K562 (cell line): ENCODE data around the gene RGS3. TPM values are rescaled to one million over a fixed set of nuclear protein-coding genes. Genes with fewer than 3 reads are reported as not detected.

ENCODE experiments used
- ATAC-seq: fragments of 200-7000 bp; cut with Tn5 transposase; 3 replicates; pipeline ENCODE4 v1.9.1; 2020; ENCODE audit warnings: moderate library complexity
- BruUV-seq: library from RNA; stranded (reverse); fragments of 400-500 nt; replicated peaks from 2 replicates; lab custom pipeline; 2021; lab: Mats Ljungman, UMichigan
- CTCF ChIA-PET: fragments of 300-600 bp; formaldehyde crosslinking; extraction: SDS; loops from one replicate; lab custom pipeline; 2021; ENCODE audit warnings: low intra/inter-chr PET ratio; lab: Yijun Ruan, JAX
- POLR2A ChIA-PET: fragments of 300-600, 350-650 bp; sonication (Branson Sonifier 250); formaldehyde crosslinking; extraction: SDS; loops from one replicate; lab custom pipeline; 2021; ENCODE audit warnings: antibody characterized with exemption, inconsistent platforms; lab: Yijun Ruan, JAX
- DNase-seq, 4 experiments: peaks; one replicate each; pipeline versions ENCODE4 v3.0.0 to v3.0.0-alpha.2; 2011 to 2018; ENCODE audit warnings: low spot score in 3 of 4, mixed read lengths in 3 of 4; ENCODE audit errors: extremely low read depth in 1 of 4
- FAIRE-seq: peaks from 2 replicates; lab custom pipeline; 2011; peaks lifted over from hg19 to GRCh38; lab: Jason Lieb, UNC
- H2AFZ ChIP-seq: 2 replicates; pipeline ENCODE4 v1.6.0; 2011; ENCODE audit warnings: low read depth, low read length, control low read depth, inconsistent platforms
- H3K27ac ChIP-seq: fragments of 200-600 bp; 3 replicates; pipeline ENCODE4 v1.8.0; 2011; ENCODE audit warnings: low read depth, mild to moderate bottlenecking, control low read depth, inconsistent platforms, low read length, moderate library complexity, mixed read lengths; ENCODE audit errors: extremely low read depth
- H3K27me3 ChIP-seq, 2 experiments: fragments of 300-600 bp in 1 of 2; 2 replicates in 1 of 2; 3 replicates in 1 of 2; pipeline versions ENCODE4 v1.6.0 to v1.8.0; 2011; ENCODE audit warnings: inconsistent platforms in 2 of 2, low read length in 2 of 2, mild to moderate bottlenecking in 1 of 2, mixed read lengths in 1 of 2, moderate library complexity in 1 of 2; ENCODE audit not compliant: control insufficient read depth in 2 of 2, insufficient read depth in 2 of 2
- H3K36me3 ChIP-seq: fragments of 300-600 bp; 3 replicates; pipeline ENCODE4 v1.8.0; 2011; ENCODE audit warnings: mild to moderate bottlenecking, low read length, inconsistent platforms; ENCODE audit not compliant: control insufficient read depth, insufficient read depth
- H3K4me1 ChIP-seq, 2 experiments: fragments of 200-600 bp in 1 of 2; replicated peaks in 1 of 2; 2 replicates in 1 of 2; 3 replicates in 1 of 2; pipeline versions ENCODE4 v1.5.1 to v1.8.0; 2011; ENCODE audit warnings: inconsistent platforms in 2 of 2, low read length in 2 of 2, mild to moderate bottlenecking in 1 of 2, mixed read lengths in 1 of 2, moderate library complexity in 1 of 2; ENCODE audit not compliant: control insufficient read depth in 2 of 2, insufficient read depth in 2 of 2
- H3K4me2 ChIP-seq: 2 replicates; pipeline ENCODE4 v1.6.1; 2011; ENCODE audit warnings: low read length, control low read depth, inconsistent platforms, mixed read lengths; ENCODE audit not compliant: insufficient read depth
- H3K4me3 ChIP-seq: fragments of 200-600 bp; sonication (generic), shearing (Covaris generic); 2 replicates; pipeline ENCODE4 v1.5.1; 2016; ENCODE audit warnings: control low read depth, inconsistent platforms
- H3K79me2 ChIP-seq: fragments of 200-600 bp; 3 replicates; pipeline ENCODE4 v1.8.0; 2011; ENCODE audit warnings: low read length, inconsistent platforms; ENCODE audit not compliant: control insufficient read depth, insufficient read depth
- H3K9ac ChIP-seq, 2 experiments: 2 replicates each; pipeline versions ENCODE4 v1.6.0 to v1.6.1; 2011; ENCODE audit warnings: low read depth in 2 of 2, low read length in 2 of 2, control low read depth in 1 of 2, inconsistent platforms in 1 of 2, mild to moderate bottlenecking in 1 of 2, mixed read lengths in 1 of 2; ENCODE audit not compliant: insufficient read depth in 1 of 2
- H3K9me1 ChIP-seq: one replicate; pipeline ENCODE4 v1.6.0; 2011; ENCODE audit warnings: inconsistent platforms, mild to moderate bottlenecking, low read length, moderate library complexity; ENCODE audit not compliant: control insufficient read depth, insufficient read depth
- H3K9me3 ChIP-seq: replicated peaks from 2 replicates; pipeline ENCODE4 v1.5.1; 2011; ENCODE audit warnings: low read depth, low read length, inconsistent platforms; ENCODE audit not compliant: control insufficient read depth, insufficient read depth
- H4K20me1 ChIP-seq: replicated peaks from 2 replicates; pipeline ENCODE4 v1.6.1; 2011; ENCODE audit warnings: low read length, inconsistent platforms, mixed read lengths; ENCODE audit not compliant: control insufficient read depth, insufficient read depth
- ARID2 ChIP-seq: fragments of 450-650 bp; IDR thresholded peaks from 2 replicates; pipeline ENCODE4 v1.6.1; 2017; ENCODE audit warnings: antibody characterized with exemption, mild to moderate bottlenecking
- CAMTA2 ChIP-seq: fragments of 250-450 bp; sonication (Bioruptor Pico); conservative IDR thresholded peaks from 2 replicates; pipeline ENCODE4 v1.5.1; 2022
- CBFA2T3 ChIP-seq: fragments of 450-650 bp; IDR thresholded peaks from 2 replicates; pipeline ENCODE4 v1.6.1; 2017
- FOXA1 ChIP-seq: fragments of 450-650 bp; IDR thresholded peaks from 2 replicates; pipeline ENCODE4 v1.6.1; 2016; ENCODE audit warnings: mild to moderate bottlenecking, borderline replicate concordance
- NELFE ChIP-seq: IDR thresholded peaks from 2 replicates; pipeline ENCODE4 v1.6.1; 2011; ENCODE audit warnings: mild to moderate bottlenecking; ENCODE audit not compliant: insufficient read depth, insufficient read length
- NKRF ChIP-seq: fragments of 450-650 bp; IDR thresholded peaks from 2 replicates; pipeline ENCODE4 v1.6.1; 2016; ENCODE audit warnings: borderline replicate concordance
- NRF1 ChIP-seq, 2 experiments: fragments of 450-650 bp; IDR thresholded peaks in 1 of 2; conservative IDR thresholded peaks in 1 of 2; 2 replicates each; pipeline ENCODE4 v1.6.1; 2014; ENCODE audit warnings: mild to moderate bottlenecking in 2 of 2
- TGIF2 ChIP-seq: sonication (generic); formaldehyde crosslinking; IDR thresholded peaks from 2 replicates; pipeline ENCODE4 v1.8.1; 2022; ENCODE audit warnings: mild to moderate bottlenecking, missing genetic modification reagents, moderate library complexity
- WHSC1 ChIP-seq: IDR thresholded peaks from one replicate; pipeline ENCODE4 v1.6.1; 2012; ENCODE audit warnings: low read length, control low read depth, inconsistent platforms
- YBX1 ChIP-seq: fragments of 450-650 bp; IDR thresholded peaks from 2 replicates; pipeline ENCODE4 v1.7.1; 2016; ENCODE audit warnings: mild to moderate bottlenecking
- ZNF224 ChIP-seq: sonication (generic); formaldehyde crosslinking; IDR thresholded peaks from 2 replicates; pipeline ENCODE4 v1.8.0; 2022; ENCODE audit warnings: mild to moderate bottlenecking, missing genetic modification reagents
- ZNF780A ChIP-seq: fragments of 250-450 bp; sonication (Bioruptor Pico); IDR thresholded peaks from 2 replicates; pipeline ENCODE4 v1.5.0; 2021; ENCODE audit warnings: mild to moderate bottlenecking
- WGBS: fragments of 100-300 bp; shearing (Covaris generic); methylation state at CpG from one replicate; pipeline ENCODE4 v1.1.6; 2016; ENCODE audit warnings: low coverage, mixed read lengths; ENCODE audit not compliant: insufficient coverage; ENCODE audit errors: missing lambda C conversion rate; 5-methylcytosine and 5-hydroxymethylcytosine counted together
- in situ Hi-C: fragments of 300-500 bp; cut with MboI; formaldehyde crosslinking; loops from 4 replicates; pipeline ENCODE4 v1.15.0; 2018; ENCODE audit warnings: inconsistent platforms, mixed read lengths
- intact Hi-C: fragments of 100-400 bp; cut with micrococcal nuclease; formaldehyde crosslinking; loops from 2 replicates; pipeline ENCODE4 v1.14.2; 2022
- polyA plus RNA-seq, 8 experiments: library from polyadenylated mRNA; depleted of rRNA in 4 of 8; stranded (reverse) in 5 of 8; unstranded in 3 of 8; fragments of >200 nt; fragmentation: Nextera tagmentation in 2 of 8; fragmentation: Illumina TruSeq in 1 of 8; extraction: Ambion mirVana in 2 of 8; extraction: Trizol in 1 of 8; gene quantifications; 2 replicates each; pipeline versions ENCODE4 v1.2.1 to v1.2.3, GENCODE V29; 2011 to 2014; ENCODE audit warnings: inconsistent platforms in 1 of 8, missing spikeins in 1 of 8
- total RNA-seq, 7 experiments: library from RNA; depleted of rRNA in 6 of 7; stranded (reverse); fragments of >200 nt in 6 of 7; fragmentation: Illumina TruSeq in 2 of 7; extraction: Trizol in 2 of 7; gene quantifications; 2 replicates each; pipeline versions ENCODE4 v1.2.1 to v1.2.3, GENCODE V29; 2011 to 2021; ENCODE audit warnings: low replicate concordance in 1 of 7
- TF ChIP-seq, protein P1 (sequence below): fragments of 150-350 bp; IDR thresholded peaks from 2 replicates; pipeline ENCODE4 v1.6.1; 2014; ENCODE audit warnings: low read depth, mild to moderate bottlenecking, low read length, borderline replicate concordance

The RGS3 gene
- total and polyA plus RNA-seq, 9 of the 15 experiments (the other 6 are each of a cell fraction or from before 2014, with no cell fraction given), result 0.08 to 2.9 (median 0.95) TPM

DNA sequence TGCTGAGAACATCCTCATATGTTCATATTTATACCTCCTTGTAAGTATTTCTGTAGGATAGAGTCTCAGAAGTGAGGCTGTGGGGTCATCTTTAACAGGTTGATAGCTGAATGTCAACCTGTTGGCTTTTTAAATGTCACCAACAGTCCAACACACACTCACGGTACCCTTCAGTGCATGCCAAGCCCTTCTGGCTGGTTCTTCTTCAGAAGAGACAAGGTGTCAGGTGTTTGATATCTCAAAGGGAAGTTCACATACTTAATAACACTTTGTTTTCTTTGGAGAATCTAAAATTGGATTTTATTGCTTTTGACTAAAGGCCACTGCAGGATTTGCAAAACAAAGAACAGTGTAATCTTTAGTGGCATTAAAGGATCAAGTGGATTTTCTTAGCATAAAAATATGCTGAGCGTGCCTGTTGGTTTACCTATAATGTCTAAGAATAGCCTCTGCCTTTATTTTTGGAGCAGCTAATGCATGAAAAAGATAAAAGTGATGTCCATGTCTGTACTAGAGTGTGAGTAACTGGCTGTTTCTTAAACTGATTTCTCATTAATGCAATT lies 58.2 kb downstream of the RGS3 start (continued):
- TF ChIP-seq ZNF224 (CRISPR knock-in tag) (no peak), NKRF (no peak), WHSC1 (no peak), ZNF780A (CRISPR knock-in tag) (no peak)

DNA sequence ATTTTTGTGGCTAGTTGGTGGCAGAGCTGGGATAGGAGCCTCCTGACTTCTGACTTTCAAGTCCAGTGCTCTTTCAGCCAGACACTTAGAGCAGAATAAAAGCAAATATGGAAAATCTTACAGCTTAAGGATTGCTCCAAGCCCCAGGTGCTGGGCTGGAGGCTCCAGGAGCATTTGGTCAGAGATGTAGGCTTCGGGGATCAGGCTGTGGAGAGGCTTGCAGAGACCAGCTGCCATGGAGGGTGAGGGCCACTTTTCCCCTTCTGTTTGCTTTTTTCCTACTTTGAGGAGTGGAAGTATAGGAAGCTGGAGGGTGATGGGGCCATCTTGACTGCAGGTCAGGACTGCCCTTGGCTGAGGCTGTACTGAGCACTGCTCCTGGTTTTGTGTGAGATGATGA lies 58.9 kb downstream of the RGS3 start:
- no peaks in the 10 kb centered on the region for H3K79me2 ChIP-seq
- no peak for FAIRE-seq
- no peak for TF ChIP-seq FOXA1
- TF ChIP-seq NELFE, result no peak
- no peak for TF ChIP-seq CBFA2T3
- no peak for TF ChIP-seq CAMTA2
- TF ChIP-seq TGIF2 (CRISPR knock-in tag), result no peak
- TF ChIP-seq YBX1, result no peak
- TF ChIP-seq NRF1 (conservative IDR thresholded peaks at IDR 0.05 in 1 of 2, IDR thresholded peaks at IDR 0.05 in 1 of 2), result no peak
- TF ChIP-seq, protein P1, sequence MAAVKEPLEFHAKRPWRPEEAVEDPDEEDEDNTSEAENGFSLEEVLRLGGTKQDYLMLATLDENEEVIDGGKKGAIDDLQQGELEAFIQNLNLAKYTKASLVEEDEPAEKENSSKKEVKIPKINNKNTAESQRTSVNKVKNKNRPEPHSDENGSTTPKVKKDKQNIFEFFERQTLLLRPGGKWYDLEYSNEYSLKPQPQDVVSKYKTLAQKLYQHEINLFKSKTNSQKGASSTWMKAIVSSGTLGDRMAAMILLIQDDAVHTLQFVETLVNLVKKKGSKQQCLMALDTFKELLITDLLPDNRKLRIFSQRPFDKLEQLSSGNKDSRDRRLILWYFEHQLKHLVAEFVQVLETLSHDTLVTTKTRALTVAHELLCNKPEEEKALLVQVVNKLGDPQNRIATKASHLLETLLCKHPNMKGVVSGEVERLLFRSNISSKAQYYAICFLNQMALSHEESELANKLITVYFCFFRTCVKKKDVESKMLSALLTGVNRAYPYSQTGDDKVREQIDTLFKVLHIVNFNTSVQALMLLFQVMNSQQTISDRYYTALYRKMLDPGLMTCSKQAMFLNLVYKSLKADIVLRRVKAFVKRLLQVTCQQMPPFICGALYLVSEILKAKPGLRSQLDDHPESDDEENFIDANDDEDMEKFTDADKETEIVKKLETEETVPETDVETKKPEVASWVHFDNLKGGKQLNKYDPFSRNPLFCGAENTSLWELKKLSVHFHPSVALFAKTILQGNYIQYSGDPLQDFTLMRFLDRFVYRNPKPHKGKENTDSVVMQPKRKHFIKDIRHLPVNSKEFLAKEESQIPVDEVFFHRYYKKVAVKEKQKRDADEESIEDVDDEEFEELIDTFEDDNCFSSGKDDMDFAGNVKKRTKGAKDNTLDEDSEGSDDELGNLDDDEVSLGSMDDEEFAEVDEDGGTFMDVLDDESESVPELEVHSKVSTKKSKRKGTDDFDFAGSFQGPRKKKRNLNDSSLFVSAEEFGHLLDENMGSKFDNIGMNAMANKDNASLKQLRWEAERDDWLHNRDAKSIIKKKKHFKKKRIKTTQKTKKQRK, result no peak
- TF ChIP-seq ARID2, result no peak

More for the DNA sequence above, 58.9 kb downstream of the RGS3 start:
- H3K36me3 ChIP-seq, result no peaks in the 10 kb centered on the region
- H3K4me2 ChIP-seq, result no peak overlapping the region
- H3K27ac ChIP-seq, result no peak overlapping the region
- no peaks in the 10 kb centered on the region for H3K9me3 ChIP-seq
- H3K9ac ChIP-seq, result no peak overlapping the region
- in situ Hi-C loops, result no loop called here
- no peak for DNase-seq
- no peak overlapping the region for H2AFZ ChIP-seq
- no peak overlapping the region for H3K4me3 ChIP-seq
- H4K20me1 ChIP-seq, result no peaks in the 10 kb centered on the region; the same call in 1 of the 2 replicates
- no peak; the same call in 2 of the 3 replicates for ATAC-seq
- BruUV-seq, result no TSS peak
- peaks cover 30 to 67% of the 10 kb centered on the region in 2 experiments for H3K27me3 ChIP-seq
- no peaks in the 10 kb centered on the region for H3K9me1 ChIP-seq
- H3K4me1 ChIP-seq, result peaks cover 0 to 6% of the 10 kb centered on the region in 2 experiments; a peak in 2 of 5 replicates
- ChIA-PET POLR2A (interaction anchor here (0.6 to 0.7 kb wide), 3 partner anchors 8 to 920 kb away, joined by 3 to 4 read pairs (median 3); no protein-coding TSS in a partner anchor), CTCF (interaction anchor here (0.7 kb wide), 1 partner anchor 57 kb away, joined by 3 read pairs; no protein-coding TSS in a partner anchor)
- WGBS, result 0% methylated on average over 1 of the region's 1 CpG
- intact Hi-C loops, result loop anchor here (5.0 kb wide), 1 partner anchor 50 kb away; no protein-coding TSS in a partner anchor
